Upper lobe of left lung (tissue), 6 donors: ENCODE measurements around the gene SLC29A1. TPM values are rescaled to one million over a fixed set of nuclear protein-coding genes. Genes with fewer than 3 reads are reported as not detected.

Experiments used
- ATAC-seq, 2 donors: fragments of 200-7000 bp; cut with Tn5 transposase; one replicate each; pipeline ENCODE4 v1.9.1; 2022; ENCODE audit warnings: mild to moderate bottlenecking in 2 of 2, moderate library complexity in 2 of 2; ENCODE audit not compliant: low FRiP score in 2 of 2
- DNase-seq, 2 donors: peaks; one replicate each; pipeline ENCODE4 v3.0.0-alpha.2; 2019 to 2020
- H3K27ac ChIP-seq, 4 donors: fragments of 200-600 bp; sonication (generic); one replicate each; pipeline ENCODE4 v1.5.1; 2016 to 2019
- H3K27me3 ChIP-seq, 4 donors: fragments of 200-600 bp; sonication (generic); one replicate each; pipeline ENCODE4 v1.5.1; 2017 to 2019
- H3K36me3 ChIP-seq, 4 donors: fragments of 200-600 bp; sonication (generic); one replicate each; pipeline ENCODE4 v1.5.1; 2016 to 2019
- H3K4me1 ChIP-seq, 4 donors: fragments of 200-600 bp; sonication (generic); one replicate each; pipeline ENCODE4 v1.5.1; 2018 to 2019
- H3K4me3 ChIP-seq, 4 donors: fragments of 200-600 bp; sonication (generic); one replicate each; pipeline ENCODE4 v1.5.1; 2017 to 2019; ENCODE audit warnings: mild to moderate bottlenecking in 2 of 4, moderate library complexity in 1 of 4
- H3K9me3 ChIP-seq, 4 donors: fragments of 200-600 bp; sonication (generic); one replicate each; pipeline ENCODE4 v1.5.1; 2018 to 2019
- EP300 ChIP-seq, 4 donors: sonication (generic); formaldehyde crosslinking; IDR thresholded peaks; one replicate each; pipeline ENCODE4 v1.5.1; 2017; ENCODE audit warnings: antibody characterized with exemption in 4 of 4, control low read depth in 2 of 4
- POLR2A ChIP-seq, 4 donors: fragments of 450-650 bp; IDR thresholded peaks; one replicate each; pipeline ENCODE4 v1.5.1; 2016 to 2017; ENCODE audit warnings: antibody characterized with exemption in 4 of 4, mild to moderate bottlenecking in 2 of 4
- POLR2AphosphoS5 ChIP-seq, 2 donors: sonication (generic); formaldehyde crosslinking; IDR thresholded peaks; one replicate each; pipeline ENCODE4 v1.5.1; 2017; ENCODE audit warnings: antibody characterized with exemption in 2 of 2
- WGBS, 2 donors: methylation state at CpG; one replicate each; pipeline ENCODE4 v1.1.5; 2017 to 2018; 5-methylcytosine and 5-hydroxymethylcytosine counted together
- total RNA-seq, 6 donors: library from RNA; depleted of rRNA in 4 of 6; stranded (reverse); fragments of >200 nt in 4 of 6; gene quantifications; one replicate each; pipeline versions ENCODE4 v1.1.0 to v1.2.1, GENCODE V29; 2016 to 2021
- TF ChIP-seq, protein P1 (sequence below), 6 experiments: fragments of 450-650 bp in 4 of 6; fragments of 200-600 bp in 2 of 6; sonication (generic) in 2 of 6; IDR thresholded peaks; one replicate each; pipeline ENCODE4 v1.5.1; 2016 to 2019; ENCODE audit warnings: antibody characterized with exemption in 6 of 6
- donor health status: DM: no; HTN: no; CAD: no; lungs with moderate emphysema.
- donor health status: DM: no; HTN: yes; CAD: no; lungs with severe emphysema.

SLC29A1 gene
- 10 to 100 TPM; 38.3 to 93.2 (median 45.8) TPM for total RNA-seq

DNA sequence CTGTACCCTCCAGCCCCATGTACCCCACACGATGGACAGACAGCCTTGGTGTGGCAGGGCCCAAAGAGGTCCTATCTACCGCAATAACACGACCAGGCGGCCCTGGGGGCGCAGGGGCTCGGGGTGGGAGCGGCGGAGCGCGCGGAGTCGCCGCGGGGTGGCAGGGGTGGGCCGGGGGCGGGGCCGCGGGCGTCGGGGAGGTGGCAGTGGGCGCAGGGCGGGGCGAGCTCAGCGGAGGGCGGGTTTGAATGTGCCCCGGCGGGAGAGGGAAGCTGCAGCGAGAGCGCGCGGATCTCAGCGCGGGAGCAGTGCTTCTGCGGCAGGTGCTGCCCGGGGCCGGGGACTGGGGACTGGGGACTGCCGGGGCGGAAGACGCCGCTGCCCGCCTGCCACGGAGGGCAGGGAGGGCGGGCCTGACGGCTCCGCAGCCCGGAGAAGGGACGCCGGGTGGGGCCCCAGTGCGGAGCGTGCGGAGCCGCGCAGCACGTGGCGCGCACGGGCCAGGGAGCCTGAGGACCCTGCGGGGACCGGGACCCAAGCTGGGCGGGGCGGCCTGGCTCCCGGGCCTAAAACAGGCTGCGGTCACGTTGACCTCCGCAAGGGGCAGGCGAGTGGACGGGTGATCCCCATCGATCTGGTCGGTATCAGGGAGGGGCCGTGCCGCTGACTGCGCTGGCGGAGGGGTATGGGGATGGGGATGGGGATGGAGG is at the start of gene SLC29A1:
Gene SLC29A1 (plus strand): TSS at position 277 of the 710 bp plus-strand sequence. CDS start 3,719 bp downstream, outside the sequence.
- WGBS, 2 donors, result 0 to 1% methylated on average over 17 to 37 of the region's 73 CpGs
- H3K4me3 ChIP-seq, result peak within 1 kb of the TSS; percentile 54 to 87 (median 74)
- ATAC-seq (peak in 1 of 2 donors; percentile 73), DNase-seq (peak; percentile 79 to 96)
- H3K36me3 ChIP-seq, result no peaks in the 10 kb centered on the region
- H3K9me3 ChIP-seq, result no peaks in the 10 kb centered on the region
- H3K27me3 ChIP-seq, result no peaks in the 10 kb centered on the region
- TF ChIP-seq POLR2A (IDR thresholded peaks at IDR 0.05), result peak in 1 of 4 donors; percentile 37
- no peak for TF ChIP-seq EP300 (IDR thresholded peaks at IDR 0.05)
- peak in 1 of 2 donors; percentile 54 for TF ChIP-seq POLR2AphosphoS5 (IDR thresholded peaks at IDR 0.05)
- TF ChIP-seq, protein P1, sequence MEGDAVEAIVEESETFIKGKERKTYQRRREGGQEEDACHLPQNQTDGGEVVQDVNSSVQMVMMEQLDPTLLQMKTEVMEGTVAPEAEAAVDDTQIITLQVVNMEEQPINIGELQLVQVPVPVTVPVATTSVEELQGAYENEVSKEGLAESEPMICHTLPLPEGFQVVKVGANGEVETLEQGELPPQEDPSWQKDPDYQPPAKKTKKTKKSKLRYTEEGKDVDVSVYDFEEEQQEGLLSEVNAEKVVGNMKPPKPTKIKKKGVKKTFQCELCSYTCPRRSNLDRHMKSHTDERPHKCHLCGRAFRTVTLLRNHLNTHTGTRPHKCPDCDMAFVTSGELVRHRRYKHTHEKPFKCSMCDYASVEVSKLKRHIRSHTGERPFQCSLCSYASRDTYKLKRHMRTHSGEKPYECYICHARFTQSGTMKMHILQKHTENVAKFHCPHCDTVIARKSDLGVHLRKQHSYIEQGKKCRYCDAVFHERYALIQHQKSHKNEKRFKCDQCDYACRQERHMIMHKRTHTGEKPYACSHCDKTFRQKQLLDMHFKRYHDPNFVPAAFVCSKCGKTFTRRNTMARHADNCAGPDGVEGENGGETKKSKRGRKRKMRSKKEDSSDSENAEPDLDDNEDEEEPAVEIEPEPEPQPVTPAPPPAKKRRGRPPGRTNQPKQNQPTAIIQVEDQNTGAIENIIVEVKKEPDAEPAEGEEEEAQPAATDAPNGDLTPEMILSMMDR (IDR thresholded peaks at IDR 0.05), result peak in 2 of 6 experiments; percentile 6 to 49
- H3K27ac ChIP-seq, result peak within 1 kb of the TSS; percentile 71 to 91 (median 87)
- H3K4me1 ChIP-seq, result peaks cover 47 to 79% (median 72%) of the 10 kb centered on the region in 4 donors

DNA sequence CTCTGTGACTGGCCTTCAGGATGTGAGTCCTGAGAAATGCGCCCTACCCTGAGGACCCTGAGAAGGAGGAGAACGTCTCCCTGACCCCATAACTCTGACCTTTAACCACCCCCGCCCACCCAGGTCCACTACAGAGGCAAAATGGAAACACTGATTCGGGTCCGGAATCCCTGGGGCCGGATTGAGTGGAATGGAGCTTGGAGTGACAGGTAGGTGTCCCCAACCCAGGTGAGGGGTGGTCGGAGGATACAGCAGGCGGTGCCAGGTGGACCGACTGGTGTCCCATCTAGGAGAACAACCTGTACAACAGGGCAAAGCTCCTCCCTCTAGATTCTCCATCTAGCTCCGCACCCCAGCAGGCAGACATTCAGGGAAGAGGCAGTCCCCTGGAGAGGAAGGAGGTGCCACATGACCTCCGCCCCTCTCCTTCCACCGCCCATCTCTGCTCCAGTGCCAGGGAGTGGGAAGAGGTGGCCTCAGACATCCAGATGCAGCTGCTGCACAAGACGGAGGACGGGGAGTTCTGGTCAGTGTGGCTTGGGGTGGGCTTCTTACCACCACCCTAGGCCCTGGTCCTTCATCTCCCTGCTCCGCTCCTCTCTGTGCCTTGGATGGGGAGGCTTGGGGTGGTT is 47.1 kb upstream of the SLC29A1 start:
- H3K4me3 ChIP-seq, result no peak overlapping the region
- peaks cover 0 to 10% (median 0%) of the 10 kb centered on the region in 4 donors for H3K4me1 ChIP-seq
- no peaks in the 10 kb centered on the region for H3K27me3 ChIP-seq
- no peak for ATAC-seq
- no peaks in the 10 kb centered on the region for H3K36me3 ChIP-seq
- no peak for DNase-seq
- H3K27ac ChIP-seq, result no peak overlapping the region
- no peaks in the 10 kb centered on the region for H3K9me3 ChIP-seq
- 70 to 79% methylated on average over 10 to 15 of the region's 15 CpGs for WGBS, 2 donors
- TF ChIP-seq POLR2AphosphoS5 (IDR thresholded peaks at IDR 0.05), result no peak
- TF ChIP-seq, protein P1 (IDR thresholded peaks at IDR 0.05), result no peak
- no peak for TF ChIP-seq POLR2A (IDR thresholded peaks at IDR 0.05)
- TF ChIP-seq EP300 (IDR thresholded peaks at IDR 0.05), result no peak

DNA sequence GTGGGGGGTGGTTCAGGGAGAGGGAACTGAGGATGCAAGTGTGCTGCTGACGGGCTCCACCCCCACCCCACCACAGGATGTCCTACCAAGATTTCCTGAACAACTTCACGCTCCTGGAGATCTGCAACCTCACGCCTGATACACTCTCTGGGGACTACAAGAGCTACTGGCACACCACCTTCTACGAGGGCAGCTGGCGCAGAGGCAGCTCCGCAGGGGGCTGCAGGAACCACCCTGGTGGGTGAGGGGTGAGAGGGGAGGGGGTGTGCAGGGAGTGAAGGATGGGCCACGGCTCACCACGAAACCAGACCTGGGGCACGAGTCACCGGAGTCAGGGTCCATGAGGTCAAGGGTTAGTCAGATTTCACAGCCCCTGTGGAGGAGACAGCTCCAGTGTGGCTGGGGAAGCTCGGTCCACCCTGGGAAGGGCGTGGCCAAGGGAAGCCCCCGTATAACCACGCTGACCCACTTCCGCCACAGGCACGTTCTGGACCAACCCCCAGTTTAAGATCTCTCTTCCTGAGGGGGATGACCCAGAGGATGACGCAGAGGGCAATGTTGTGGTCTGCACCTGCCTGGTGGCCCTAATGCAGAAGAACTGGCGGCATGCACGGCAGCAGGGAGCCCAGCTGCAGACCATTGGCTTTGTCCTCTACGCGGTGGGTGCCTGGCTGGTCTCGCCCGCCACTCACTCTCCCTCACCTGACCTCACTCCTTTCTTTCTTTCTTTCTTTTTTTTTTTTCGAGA is 46.5 kb upstream of the SLC29A1 start:
- Histone ChIP-seq H3K36me3 (no peaks in the 10 kb centered on the region), H3K27ac (no peak overlapping the region), H3K27me3 (no peaks in the 10 kb centered on the region), H3K9me3 (no peaks in the 10 kb centered on the region), H3K4me1 (peaks cover 0 to 10% (median 0%) of the 10 kb centered on the region in 4 donors), H3K4me3 (no peak overlapping the region)
- WGBS, 2 donors, result 60 to 63% methylated on average over 22 to 24 of the region's 24 CpGs
- no peak for TF ChIP-seq POLR2A (IDR thresholded peaks at IDR 0.05)
- TF ChIP-seq, protein P1 (IDR thresholded peaks at IDR 0.05), result no peak
- no peak for TF ChIP-seq EP300 (IDR thresholded peaks at IDR 0.05)
- no peak for TF ChIP-seq POLR2AphosphoS5 (IDR thresholded peaks at IDR 0.05)
- DNase-seq (no peak), ATAC-seq (peak in 1 of 2 donors; percentile 3)

DNA sequence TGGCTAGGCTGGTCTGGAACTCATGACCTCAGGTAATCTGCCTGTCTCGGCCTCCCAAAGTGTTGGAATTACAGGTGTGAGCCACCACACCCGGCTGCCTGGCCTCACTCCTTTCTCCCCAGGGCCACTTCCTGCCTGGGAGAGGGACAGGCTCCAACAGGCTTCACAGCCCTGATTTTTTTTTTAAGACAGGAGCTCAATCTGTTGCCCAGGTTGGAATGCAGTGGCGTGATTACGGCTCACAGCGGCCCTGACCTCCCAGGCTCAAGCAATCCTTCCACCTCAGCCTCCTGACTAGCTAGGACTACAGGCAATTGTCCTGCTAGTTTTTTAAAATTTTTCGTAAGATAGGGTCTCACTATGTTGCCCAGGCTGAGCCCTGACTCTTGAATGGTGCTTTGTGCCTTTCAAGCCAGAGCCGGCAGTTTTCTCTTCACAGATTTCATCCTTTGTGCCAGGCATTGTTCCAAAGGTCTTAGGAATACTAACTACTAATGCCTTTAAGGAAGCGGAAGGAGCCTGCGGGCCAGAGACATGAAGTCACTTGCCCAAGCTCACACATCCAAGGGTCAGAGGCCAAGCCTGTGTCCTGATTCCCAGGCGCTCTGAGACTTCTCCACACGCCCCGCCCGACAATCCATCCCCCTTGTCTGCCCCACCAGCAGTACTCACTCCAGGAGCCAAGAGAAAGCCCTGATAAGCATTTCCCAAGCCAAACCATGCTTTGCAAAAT is 45.5 kb upstream of the SLC29A1 start:
- Histone ChIP-seq H3K27me3 (no peaks in the 10 kb centered on the region), H3K27ac (no peak overlapping the region), H3K9me3 (no peaks in the 10 kb centered on the region), H3K4me3 (no peak overlapping the region), H3K36me3 (no peaks in the 10 kb centered on the region), H3K4me1 (peaks cover 0 to 6% (median 0%) of the 10 kb centered on the region in 4 donors)
- WGBS, 2 donors, result 73 to 88% methylated on average over 12 to 13 of the region's 13 CpGs
- TF ChIP-seq POLR2AphosphoS5 (IDR thresholded peaks at IDR 0.05) (peak; percentile 8 to 9), EP300 (IDR thresholded peaks at IDR 0.05) (no peak), POLR2A (IDR thresholded peaks at IDR 0.05) (no peak)
- TF ChIP-seq, protein P1 (IDR thresholded peaks at IDR 0.05), result no peak
- DNase-seq (peak in 1 of 2 donors; percentile 30), ATAC-seq (peak; percentile 27 to 85)
